NCI-H345 treated with DMSO at 0.1 percent for 48 hours (cell line): ENCODE results near the gene BFSP1.

Experiments used
- DNase-seq: peaks from one replicate; lab custom pipeline; 2025; ENCODE audit not compliant: unreplicated experiment; lab: John Stamatoyannopoulos, UW

Gene BFSP1

GRCh38 chr20:17500271-17500670 lies 30.9 kb downstream of the BFSP1 start:
- no peak for DNase-seq

GRCh38 chr20:17499041-17499440 lies 32.1 kb downstream of the BFSP1 start:
- no peak for DNase-seq

DNA sequence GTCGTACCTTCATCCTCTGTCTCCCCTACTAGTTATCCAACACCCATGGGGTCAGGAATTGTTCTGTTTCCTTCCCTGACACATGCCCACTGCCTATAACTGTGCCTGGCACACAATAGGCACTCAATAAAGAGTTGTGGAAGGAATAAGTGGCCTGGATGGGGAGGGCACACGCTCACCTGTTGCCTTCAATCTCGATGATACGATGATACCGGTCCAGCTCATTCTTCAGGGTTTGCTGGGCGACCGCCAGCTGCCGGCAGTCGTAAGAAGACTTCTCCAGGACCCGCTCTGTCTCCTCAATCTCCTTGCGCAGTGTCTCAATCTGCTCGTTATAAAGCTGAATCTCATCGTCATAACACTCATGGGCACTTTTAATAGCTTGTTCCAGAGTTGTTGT lies 32.5 kb downstream of the BFSP1 start:
- DNase-seq: no peak

- peak; percentile 56 for DNase-seq
Measured at GRCh38 chr20:17497821-17498580, 33.2 kb downstream of the BFSP1 start.

- DNase-seq: no peak
Measured at GRCh38 chr20:17495826-17496225, 35.4 kb downstream of the BFSP1 start.

DNA sequence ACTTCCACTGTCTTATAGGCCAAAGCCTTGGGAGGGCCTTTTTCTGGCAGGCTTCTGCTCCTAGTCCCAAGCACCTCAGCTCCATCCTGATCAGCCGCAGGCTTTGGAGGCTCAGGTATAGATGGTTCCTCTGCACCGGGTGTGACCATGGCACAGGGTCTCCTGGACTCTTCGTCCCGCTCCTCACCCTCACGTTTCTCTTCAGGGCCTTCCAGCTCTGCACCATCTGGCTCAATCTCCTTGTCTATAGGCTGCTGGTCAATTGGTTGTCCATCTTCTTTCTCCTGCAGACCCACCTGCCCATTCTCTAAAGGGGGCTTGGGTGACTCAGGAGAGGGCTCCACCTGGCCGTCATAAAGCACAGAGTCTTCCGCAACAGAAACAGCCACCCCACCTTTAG lies 37.0 kb downstream of the BFSP1 start:
- DNase-seq: no peak

DNA sequence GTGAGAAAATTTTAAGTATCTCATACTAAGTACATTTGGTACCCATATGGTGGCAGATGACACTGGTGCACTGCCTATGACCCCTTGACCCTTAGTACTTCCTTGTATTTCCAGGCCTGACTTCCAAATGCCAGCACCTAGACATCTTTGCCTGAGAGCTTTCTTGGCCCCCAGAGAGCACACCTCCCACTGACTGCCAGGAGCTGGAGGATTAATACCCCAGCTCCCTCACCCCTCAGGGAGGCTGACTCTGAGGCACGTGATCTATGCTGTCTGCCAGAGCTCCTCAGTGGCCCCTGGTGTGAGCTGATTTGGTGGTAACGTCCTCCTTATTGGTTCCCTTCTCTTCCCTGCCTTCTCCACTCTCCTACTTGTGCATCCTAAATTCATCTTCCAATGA lies 38.0 kb downstream of the BFSP1 start:
- no peak for DNase-seq

DNA sequence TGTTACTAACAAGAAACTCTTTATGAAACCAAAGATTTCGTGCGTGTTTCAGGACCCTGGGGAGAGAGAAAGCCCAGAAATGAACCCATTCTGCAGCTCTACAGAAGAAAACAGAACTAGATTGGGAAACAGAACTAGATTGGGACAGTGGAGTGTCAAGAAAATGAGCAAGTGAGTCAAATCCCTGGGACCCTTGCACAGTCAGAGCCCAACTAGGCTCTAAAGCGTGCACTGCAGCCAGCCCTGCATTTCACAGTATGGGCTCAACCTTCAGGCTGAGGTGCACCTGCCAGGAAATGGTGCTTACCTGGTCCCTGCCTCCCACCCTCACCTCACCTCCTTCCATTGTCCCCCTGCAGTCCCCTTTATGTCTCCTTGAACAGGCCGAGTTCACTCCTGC lies 39.7 kb downstream of the BFSP1 start:
- DNase-seq: no peak

DNA sequence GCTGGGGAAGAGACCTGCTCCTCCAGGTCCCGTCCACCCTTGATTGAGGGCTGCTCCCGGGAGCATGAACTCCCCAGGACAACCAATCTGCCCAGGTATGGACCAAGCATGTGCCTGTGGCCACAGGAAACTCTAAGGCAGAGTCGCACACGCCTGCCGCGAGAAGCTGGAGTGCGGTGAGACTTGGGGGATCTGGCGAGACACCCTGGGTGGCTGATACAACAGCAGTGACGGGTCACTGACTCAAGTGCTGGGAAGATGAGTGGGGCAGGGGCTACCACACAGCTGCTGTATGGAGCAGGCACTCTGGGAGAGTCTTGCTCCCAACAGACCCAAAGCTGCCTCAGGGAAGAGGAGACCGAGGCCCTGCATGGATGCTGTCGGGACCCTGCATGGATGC lies 40.1 kb downstream of the BFSP1 start:
- DNase-seq: no peak

- DNase-seq: no peak
Measured at GRCh38 chr20:17490501-17490900, 40.7 kb downstream of the BFSP1 start.

DNA sequence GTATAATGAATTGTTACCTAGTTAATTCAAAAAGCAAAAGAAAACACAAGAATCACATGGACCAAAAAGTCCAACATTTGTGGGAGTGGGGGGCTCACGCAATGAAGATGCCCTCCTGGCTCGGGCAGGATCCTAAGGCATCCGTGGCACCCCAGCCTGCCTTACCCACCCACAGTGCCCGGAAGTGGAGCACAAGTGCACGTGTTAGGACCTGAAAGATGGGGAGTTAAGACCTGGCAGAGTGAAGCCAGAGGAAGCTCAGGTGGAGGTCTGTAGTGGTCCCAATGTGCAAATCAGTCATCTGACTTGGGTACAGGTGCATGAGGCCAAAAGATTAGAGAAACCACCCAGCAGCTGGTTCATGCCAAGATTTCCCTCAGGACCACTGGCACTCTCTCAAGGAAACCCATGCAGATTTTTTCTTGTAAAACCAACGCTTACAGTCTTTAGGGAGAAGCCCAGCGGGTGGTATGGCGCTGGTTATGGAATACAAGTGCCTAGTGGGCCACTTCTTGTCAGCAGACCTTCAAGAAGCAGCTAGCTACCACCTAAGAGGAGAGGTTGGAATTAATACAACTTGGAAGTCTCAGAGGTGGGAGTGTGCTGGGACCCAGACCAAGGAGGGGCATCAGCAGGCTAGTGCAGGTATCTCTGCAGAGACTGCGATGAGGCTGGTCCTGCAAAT lies 42.1 kb downstream of the BFSP1 start:
- DNase-seq: no peak

- DNase-seq: no peak
Measured at GRCh38 chr20:17485017-17485416, 46.2 kb downstream of the BFSP1 start.

DNA sequence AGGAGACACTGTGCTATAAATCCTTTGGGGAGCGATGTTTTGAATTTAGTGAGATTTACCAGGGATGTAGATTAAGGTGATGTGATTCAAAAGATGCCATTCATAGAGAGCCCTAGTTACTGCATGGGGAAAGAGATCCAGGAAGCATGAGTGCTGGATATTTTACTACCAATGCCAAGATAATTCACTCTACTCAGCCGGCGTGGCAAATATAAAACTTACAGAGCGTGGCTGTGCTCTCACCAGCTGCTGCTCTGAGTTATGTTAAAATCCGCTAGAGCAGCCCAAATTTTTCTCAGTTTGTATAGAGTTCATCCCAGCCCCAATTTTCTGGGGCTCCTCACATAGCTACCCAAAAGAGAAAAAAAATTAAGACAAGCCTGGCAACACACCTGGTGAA lies 48.6 kb downstream of the BFSP1 start:
- no peak for DNase-seq

DNA sequence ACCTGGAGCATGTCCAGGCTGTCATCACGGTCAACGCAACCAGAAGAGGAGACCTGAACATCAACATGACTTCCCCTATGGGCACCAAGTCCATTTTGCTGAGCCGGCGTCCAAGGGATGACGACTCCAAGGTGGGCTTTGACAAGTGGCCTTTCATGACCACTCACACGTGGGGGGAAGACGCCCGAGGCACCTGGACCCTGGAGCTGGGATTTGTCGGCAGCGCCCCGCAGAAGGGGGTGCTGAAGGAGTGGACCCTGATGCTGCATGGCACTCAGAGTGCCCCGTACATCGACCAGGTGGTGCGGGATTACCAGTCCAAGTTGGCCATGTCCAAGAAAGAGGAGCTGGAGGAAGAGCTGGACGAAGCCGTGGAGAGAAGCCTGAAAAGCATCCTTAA lies 49.5 kb downstream of the BFSP1 start:
- DNase-seq: no peak

- no peak for DNase-seq
Measured at GRCh38 chr20:17480696-17481095, 50.5 kb downstream of the BFSP1 start.

DNA sequence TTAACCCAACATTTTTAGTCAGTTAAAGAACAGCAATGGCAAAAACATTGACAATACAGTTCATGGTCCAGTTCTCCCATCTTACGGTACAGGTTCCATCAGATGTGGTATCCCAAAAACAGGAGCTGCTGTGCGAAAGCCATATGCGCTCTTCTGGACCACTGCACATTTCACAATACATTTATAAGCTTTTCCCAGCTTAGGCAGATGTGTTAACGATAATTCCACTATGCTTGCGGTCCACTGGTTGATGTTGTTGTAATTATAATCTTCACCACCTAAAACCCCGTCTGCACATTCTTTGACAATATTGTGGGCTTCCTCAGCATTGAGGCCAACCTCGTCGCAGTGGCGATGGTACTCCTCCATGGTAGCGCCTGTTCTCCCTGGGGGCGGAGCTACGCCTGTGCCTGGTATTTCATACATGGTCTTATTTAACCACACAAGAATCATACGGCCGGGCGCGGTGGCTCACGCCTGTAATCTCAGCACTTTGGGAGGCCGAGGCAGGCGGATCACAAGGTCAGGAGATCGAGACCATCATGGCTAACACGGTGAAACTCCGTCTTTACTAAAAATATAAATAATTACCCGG lies 52.0 kb downstream of the BFSP1 start:
- no peak for DNase-seq

DNA sequence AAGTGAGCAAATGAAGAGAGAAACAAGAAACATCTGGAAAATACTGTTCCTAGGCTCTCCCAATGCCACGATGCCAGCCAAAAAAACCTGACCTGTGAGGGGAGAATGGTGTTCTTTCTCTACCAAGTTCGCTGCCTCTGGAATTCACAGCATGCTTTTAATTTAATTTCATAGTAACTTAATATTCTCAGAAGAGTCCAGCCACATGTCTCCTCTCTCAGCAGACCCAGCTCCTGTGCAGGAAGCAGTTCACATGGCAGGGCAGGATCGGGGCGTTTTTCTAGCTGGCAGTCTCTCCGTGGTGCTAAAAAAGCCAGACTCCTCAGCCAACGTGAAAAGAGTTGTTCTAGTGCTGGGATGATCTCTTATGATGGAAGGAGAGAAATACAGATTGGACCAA lies 57.5 kb downstream of the BFSP1 start:
- no peak for DNase-seq

GRCh38 chr20:17471606-17472187 lies 59.5 kb downstream of the BFSP1 start:
- peak; percentile 75 for DNase-seq

GRCh38 chr20:17470973-17471372 lies 60.2 kb downstream of the BFSP1 start:
- no peak for DNase-seq

DNA sequence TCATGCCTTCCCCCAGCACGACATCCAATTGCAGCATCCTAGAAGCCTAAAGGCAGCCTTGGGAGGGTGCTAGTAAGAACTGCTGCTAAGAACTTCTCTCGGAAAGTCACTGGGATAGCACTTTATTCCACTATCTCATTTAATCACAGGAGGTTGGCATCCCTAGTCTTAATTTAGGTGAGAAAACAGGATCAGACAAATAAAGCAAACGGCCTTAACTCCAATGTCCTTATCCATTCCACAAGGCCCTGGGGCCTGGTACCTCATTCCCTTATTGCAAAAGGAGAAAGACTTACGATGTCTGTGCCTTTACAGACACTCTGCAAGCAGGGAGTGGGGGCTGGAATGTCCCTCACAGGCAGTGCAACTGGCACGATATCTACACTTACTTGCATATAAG lies 60.7 kb downstream of the BFSP1 start:
- DNase-seq: no peak

GRCh38 chr20:17469246-17470030 lies 61.7 kb downstream of the BFSP1 start:
- DNase-seq: no peak
